Activated CD4-positive, CD25-positive, alpha-beta regulatory T cell treated with anti-CD3 and anti-CD28 coated beads, Interleukin-2, amount 50 U/mL, for 72 hours (primary cell): ENCODE measurements around the gene RDH13.
"Not testable (repeated sequence)": the region's sequence is repeated elsewhere in the genome, so short reads cannot be mapped to it uniquely, and the experiment has no call there.

Source experiments
- DNase-seq: peaks from one replicate; pipeline ENCODE4 v3.0.0; 2021

Gene RDH13

DNA sequence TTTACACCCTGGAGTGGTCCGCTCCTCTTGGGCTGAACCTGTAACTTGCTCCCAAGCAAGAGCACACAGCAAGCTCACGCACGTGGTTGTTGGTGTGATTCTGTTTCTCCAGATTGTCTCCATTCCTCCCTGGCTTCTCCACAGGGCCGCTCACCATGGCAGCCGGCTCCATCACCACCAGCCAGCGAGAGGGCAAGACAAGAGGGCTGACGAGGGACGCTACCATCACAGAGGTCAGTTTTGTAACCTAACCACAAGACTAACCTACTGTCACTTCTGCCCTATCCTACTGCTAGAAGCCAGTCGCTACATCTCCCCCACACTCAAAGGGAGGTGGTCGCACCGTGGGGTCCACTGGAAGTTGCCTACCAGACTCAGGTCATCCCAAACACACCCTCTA is 20.3 kb downstream of the RDH13 start:
- no peak for DNase-seq

- no peak for DNase-seq
Measured at GRCh38 chr19:55042344-55042678, 20.6 kb downstream of the RDH13 start.

DNA sequence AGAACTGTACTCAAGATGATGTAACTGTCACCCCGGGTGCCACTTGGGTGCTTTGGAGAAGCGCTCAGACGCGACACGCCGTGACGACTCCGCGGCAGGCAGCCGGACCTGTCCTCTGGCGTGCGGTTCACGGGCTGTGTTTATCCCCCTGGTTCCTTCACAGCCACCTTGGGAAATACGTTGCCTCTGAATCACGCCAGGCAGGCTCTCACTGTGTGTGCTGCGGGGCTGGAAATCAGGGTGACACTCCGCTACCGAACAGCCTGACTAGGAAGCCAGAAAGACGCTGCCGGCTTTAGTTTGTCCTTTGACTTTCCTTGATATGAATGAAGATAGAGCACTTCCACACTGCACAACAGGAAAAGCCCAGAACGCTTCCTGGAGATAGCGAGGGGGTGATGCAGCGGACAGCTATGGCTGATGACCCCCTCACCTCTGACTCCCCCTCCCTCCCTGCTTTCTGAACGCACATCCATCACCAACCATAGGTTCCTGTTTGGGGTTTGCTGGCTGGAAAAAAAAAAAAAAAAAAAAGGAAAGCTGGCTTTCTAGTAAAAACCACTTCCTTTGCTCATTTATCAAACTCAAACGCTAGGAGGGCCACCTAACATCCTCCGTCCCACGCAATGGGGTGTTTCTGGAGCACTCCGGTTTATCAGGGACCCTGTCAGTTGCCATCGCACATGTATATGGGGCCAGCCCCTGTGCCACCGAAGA is 21.2 kb downstream of the RDH13 start:
- DNase-seq: no peak

DNA sequence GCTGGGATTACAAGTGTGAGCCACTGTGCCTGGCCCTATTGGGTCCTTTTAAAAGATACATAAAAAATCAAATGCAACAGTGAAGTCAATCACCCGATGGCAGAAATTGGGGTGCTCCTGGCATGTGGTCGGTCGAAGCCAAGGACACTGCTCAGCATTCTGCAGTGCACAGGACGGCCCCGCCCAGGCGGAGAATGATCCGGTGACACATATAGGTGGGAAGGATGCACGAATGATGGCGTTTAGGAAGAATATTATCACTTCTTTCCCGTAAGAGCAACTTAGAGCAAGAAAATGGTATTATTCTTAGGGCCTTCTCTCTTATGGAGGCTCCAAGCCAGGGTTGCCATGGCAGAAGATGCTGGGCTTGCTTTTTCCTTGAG is 21.7 kb downstream of the RDH13 start:
- DNase-seq: no peak

- DNase-seq: not testable (repeated sequence)
Measured at GRCh38 chr19:55040654-55041053, 22.3 kb downstream of the RDH13 start.

- not testable (repeated sequence) for DNase-seq
Measured at GRCh38 chr19:55037603-55038002, 25.3 kb downstream of the RDH13 start.

GRCh38 chr19:55036058-55036457 is 26.9 kb downstream of the RDH13 start:
- DNase-seq: no peak

GRCh38 chr19:55034751-55035150 is 28.2 kb downstream of the RDH13 start:
- no peak for DNase-seq

GRCh38 chr19:55032976-55033643 is 29.8 kb downstream of the RDH13 start:
- not testable (repeated sequence) for DNase-seq

- DNase-seq: no peak
Measured at GRCh38 chr19:55032170-55032800, 30.7 kb downstream of the RDH13 start.

- DNase-seq: no peak
Measured at GRCh38 chr19:55031178-55031577, 31.8 kb downstream of the RDH13 start.

DNA sequence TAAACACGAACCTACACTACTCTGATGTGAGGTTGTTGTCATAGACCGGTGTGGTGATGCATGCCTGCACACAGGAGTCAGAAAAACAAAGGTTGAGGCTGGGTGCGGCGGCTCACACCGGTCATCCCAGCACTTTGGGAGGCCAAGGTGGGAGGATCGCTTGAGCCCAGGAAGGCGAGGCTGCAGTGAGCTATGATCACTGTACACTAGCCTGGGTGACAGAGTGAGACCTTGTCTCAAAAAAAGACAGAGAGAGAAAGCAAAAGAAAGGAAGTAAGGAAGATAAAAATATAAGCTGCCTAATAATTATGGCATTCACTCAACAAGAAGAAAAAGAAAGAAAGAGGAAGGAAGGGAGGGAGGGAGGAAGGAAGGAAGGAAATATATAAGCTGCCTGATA is 34.2 kb downstream of the RDH13 start:
- DNase-seq: no peak

DNA sequence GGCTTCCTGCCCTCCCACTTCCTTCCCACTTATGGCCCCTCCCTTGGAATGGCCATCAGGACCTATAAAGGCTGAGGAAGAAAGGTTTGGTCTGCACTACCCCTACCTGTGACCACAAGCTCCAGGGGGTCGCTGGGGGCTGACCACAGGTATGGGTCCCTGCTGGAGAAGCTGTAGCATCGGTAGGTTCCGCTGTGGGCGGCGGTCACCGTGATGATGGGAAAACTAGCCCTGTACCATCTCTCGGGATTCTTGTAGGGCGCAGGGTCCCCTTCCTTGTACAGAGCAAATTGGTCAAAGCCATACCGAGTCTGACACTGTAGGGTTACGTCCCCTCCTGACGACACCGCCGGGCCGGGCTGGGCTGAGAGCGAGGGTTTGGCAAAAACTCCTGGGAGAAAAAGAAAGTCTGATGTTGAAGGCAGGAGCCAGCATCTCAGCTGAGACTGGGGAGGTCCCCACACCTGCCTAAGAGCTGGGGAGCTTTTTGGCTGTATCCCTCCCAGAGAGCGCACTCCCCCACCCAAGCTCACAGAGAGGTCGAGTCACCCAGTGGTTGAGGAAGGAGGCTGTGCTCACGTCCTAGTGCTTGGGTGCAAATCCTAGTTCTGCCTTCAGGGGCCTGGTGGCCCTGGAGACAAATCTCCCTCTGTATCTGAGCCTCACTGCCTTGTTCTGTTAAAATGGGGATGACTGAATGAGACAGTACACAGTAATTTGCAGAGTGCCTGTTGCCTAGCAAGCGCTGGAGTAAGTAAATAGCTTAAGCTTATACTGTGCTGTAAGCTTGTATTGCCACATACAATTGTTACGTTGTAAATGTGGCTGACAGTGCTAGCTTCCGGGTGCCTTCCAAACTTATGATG is 35.2 kb downstream of the RDH13 start:
- no peak for DNase-seq

- not testable (repeated sequence) for DNase-seq
Measured at GRCh38 chr19:55027140-55027471, 35.8 kb downstream of the RDH13 start.

GRCh38 chr19:55024111-55024510 is 38.8 kb downstream of the RDH13 start:
- no peak for DNase-seq

DNA sequence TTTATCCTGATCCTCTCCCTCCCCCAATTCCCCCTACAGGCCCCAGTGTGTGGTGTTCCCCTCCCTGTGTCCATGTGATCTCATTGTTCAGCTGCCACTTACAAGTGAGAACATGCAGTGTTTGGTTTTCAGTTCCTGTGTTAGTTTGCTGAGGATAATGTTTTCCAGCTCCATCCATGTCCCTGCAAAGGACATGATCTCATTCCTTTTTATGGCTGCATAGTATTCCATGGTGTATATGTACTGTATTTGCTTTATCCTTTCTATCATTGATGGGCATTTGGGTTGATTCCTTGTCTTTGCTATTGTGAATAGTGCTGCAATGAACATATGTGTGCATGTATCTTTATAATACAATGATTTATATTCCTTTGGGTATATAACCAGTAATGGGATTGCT is 42.6 kb downstream of the RDH13 start:
- not testable (repeated sequence) for DNase-seq

- no peak for DNase-seq
Measured at GRCh38 chr19:55018633-55019032, 44.3 kb downstream of the RDH13 start.

- no peak for DNase-seq
Measured at GRCh38 chr19:55018216-55018615, 44.7 kb downstream of the RDH13 start.

GRCh38 chr19:55016017-55016416 is 46.9 kb downstream of the RDH13 start:
- no peak for DNase-seq

- no peak for DNase-seq
Measured at GRCh38 chr19:55015126-55015525, 47.8 kb downstream of the RDH13 start.

- DNase-seq: no peak
Measured at GRCh38 chr19:55014714-55015113, 48.2 kb downstream of the RDH13 start.

DNA sequence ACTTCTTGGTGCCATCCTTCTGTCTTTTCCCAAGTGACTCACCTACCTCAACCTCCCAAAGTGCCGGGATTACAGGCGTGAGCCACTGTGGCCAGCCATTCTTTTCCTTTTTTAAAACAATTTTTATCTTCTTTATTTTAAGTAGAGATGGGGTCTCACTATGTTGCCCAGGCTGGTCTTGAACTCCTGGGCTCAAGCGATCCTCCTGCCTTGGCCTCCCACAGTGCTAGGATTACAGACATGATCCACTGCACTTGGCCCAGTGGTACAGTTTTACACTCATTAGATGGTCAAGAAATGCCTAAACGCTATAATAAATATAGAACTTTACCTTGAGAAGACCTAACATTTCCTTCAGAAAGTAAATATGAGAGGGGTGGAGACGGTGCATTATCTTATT is 49.4 kb downstream of the RDH13 start:
- DNase-seq: no peak

DNA sequence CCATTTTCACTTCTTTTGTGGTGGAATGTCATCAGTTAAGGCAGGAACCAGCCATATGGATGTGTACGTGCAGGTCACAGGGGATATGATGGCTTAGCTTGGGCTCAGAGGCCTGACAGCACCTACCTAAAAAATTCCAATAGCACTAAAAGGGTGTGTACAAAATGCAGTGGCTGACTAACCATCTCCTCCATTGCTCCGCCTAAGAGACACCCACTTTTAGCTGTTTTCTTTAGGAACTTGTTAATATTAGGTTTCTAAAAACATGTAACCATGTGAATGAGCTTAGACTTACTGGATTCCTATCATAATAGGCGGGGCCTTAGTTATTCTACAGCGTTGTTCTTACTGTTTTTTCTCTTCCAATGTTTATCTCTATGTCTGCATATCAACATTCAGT is 50.6 kb downstream of the RDH13 start:
- DNase-seq: no peak

- not testable (repeated sequence) for DNase-seq
Measured at GRCh38 chr19:55010561-55010960, 52.4 kb downstream of the RDH13 start.
